GM12878 (cell line): Measurements from ENCODE around the gene CAPN8. TPM values are rescaled to one million over a fixed set of nuclear protein-coding genes. Genes with fewer than 3 reads are reported as not detected.

ENCODE experiments used
- BHLHE40 ChIP-seq, 2 experiments: fragments of 450-650 bp in 1 of 2; IDR thresholded peaks; 2 replicates each; pipeline ENCODE4 v1.6.1; 2011 to 2017; ENCODE audit warnings: low read depth in 2 of 2, borderline replicate concordance in 1 of 2, improper control_type of control experiment in 1 of 2, low read length in 1 of 2, mild to moderate bottlenecking in 1 of 2
- CBFB ChIP-seq: IDR thresholded peaks from 2 replicates; pipeline ENCODE4 v1.6.1; 2016; ENCODE audit warnings: antibody characterized with exemption, low read depth
- CEBPB ChIP-seq, 2 experiments: fragments of 150-350 bp in 1 of 2; IDR thresholded peaks; 2 replicates each; pipeline ENCODE4 v1.6.1; 2012 to 2014; ENCODE audit warnings: low read depth in 2 of 2, low read length in 2 of 2, borderline replicate concordance in 1 of 2, inconsistent platforms in 1 of 2
- CHD2 ChIP-seq: IDR thresholded peaks from 2 replicates; pipeline ENCODE4 v1.6.1; 2011; ENCODE audit warnings: low read depth, low read length, improper control_type of control experiment, borderline replicate concordance
- CREB1 ChIP-seq: IDR thresholded peaks from 2 replicates; pipeline ENCODE4 v1.6.1; 2012; ENCODE audit warnings: low read depth, mild to moderate bottlenecking, inconsistent platforms
- DPF2 ChIP-seq: fragments of 450-650 bp; IDR thresholded peaks from 2 replicates; pipeline ENCODE4 v1.6.1; 2017; ENCODE audit warnings: mild to moderate bottlenecking
- EGR1 ChIP-seq, 2 experiments: IDR thresholded peaks; 1 replicate in 1 of 2; 2 replicates in 1 of 2; pipeline ENCODE4 v1.6.1; 2011 to 2012; ENCODE audit warnings: low read depth in 2 of 2, low read length in 2 of 2, borderline replicate concordance in 1 of 2, mild to moderate bottlenecking in 1 of 2, moderate library complexity in 1 of 2
- EP300 ChIP-seq, 2 experiments: fragments of 150-350 bp in 1 of 2; IDR thresholded peaks; 2 replicates each; pipeline ENCODE4 v1.6.1; 2011 to 2012; ENCODE audit warnings: low read depth in 2 of 2, low read length in 2 of 2, borderline replicate concordance in 1 of 2, improper control_type of control experiment in 1 of 2, inconsistent platforms in 1 of 2; ENCODE audit not compliant: control insufficient read depth in 1 of 2
- EZH2 ChIP-seq: IDR thresholded peaks from 2 replicates; pipeline ENCODE4 v1.6.1; 2012; ENCODE audit warnings: low read depth, mild to moderate bottlenecking, control low read depth, inconsistent platforms, low read length, borderline replicate concordance; ENCODE audit not compliant: control insufficient read depth
- FOXM1 ChIP-seq: IDR thresholded peaks from 2 replicates; pipeline ENCODE4 v1.6.1; 2012; ENCODE audit warnings: low read depth, mild to moderate bottlenecking, inconsistent platforms, low read length, moderate library complexity
- GABPA ChIP-seq: IDR thresholded peaks from 2 replicates; pipeline ENCODE4 v1.6.1; 2014; ENCODE audit warnings: antibody characterized with exemption, low read depth, mild to moderate bottlenecking, inconsistent platforms
- HDAC6 ChIP-seq: fragments of 200-600 bp; sonication (generic); IDR thresholded peaks from one replicate; pipeline ENCODE4 v1.8.0; 2017; ENCODE audit warnings: antibody characterized with exemption; ENCODE audit not compliant: unreplicated experiment
- IKZF2 ChIP-seq, 2 experiments: fragments of 450-650 bp; IDR thresholded peaks; 2 replicates each; pipeline ENCODE4 v1.6.1; 2017; ENCODE audit warnings: mild to moderate bottlenecking in 2 of 2, moderate library complexity in 2 of 2
- MTA2 ChIP-seq: fragments of 450-650 bp; IDR thresholded peaks from 2 replicates; pipeline ENCODE4 v1.6.1; 2016; ENCODE audit warnings: low read depth, mild to moderate bottlenecking, moderate library complexity
- MTA3 ChIP-seq: IDR thresholded peaks from 2 replicates; pipeline ENCODE4 v1.6.1; 2012; ENCODE audit warnings: low read length, inconsistent platforms, borderline replicate concordance
- NFIC ChIP-seq: IDR thresholded peaks from 2 replicates; pipeline ENCODE4 v1.6.1; 2012; ENCODE audit warnings: low read depth, mild to moderate bottlenecking, inconsistent platforms, low read length, moderate library complexity
- NR2F1 ChIP-seq: fragments of 450-650 bp; conservative IDR thresholded peaks from 2 replicates; pipeline ENCODE4 v1.6.1; 2017; ENCODE audit warnings: mild to moderate bottlenecking
- PKNOX1 ChIP-seq: fragments of 450-650 bp; IDR thresholded peaks from 2 replicates; pipeline ENCODE4 v1.6.1; 2016; ENCODE audit warnings: mild to moderate bottlenecking
- RBBP5 ChIP-seq: fragments of 200-600 bp; sonication (generic); conservative IDR thresholded peaks from 2 replicates; pipeline ENCODE4 v1.6.1; 2016
- RFX5 ChIP-seq: IDR thresholded peaks from 2 replicates; pipeline ENCODE4 v1.6.1; 2011; ENCODE audit warnings: low read depth, low read length, improper control_type of control experiment
- RUNX3 ChIP-seq: IDR thresholded peaks from 2 replicates; pipeline ENCODE4 v1.6.1; 2012; ENCODE audit warnings: low read length, inconsistent platforms
- SIN3A ChIP-seq: IDR thresholded peaks from 2 replicates; pipeline ENCODE4 v1.6.1; 2012; ENCODE audit warnings: low read depth, low read length, improper control_type of control experiment
- SREBF2 ChIP-seq: IDR thresholded peaks from 2 replicates; pipeline ENCODE4 v1.6.1; 2012; ENCODE audit warnings: mild to moderate bottlenecking, low read length
- TCF3 ChIP-seq: IDR thresholded peaks from 2 replicates; pipeline ENCODE4 v1.6.1; 2012; ENCODE audit warnings: low read depth, mild to moderate bottlenecking, low read length, borderline replicate concordance; ENCODE audit not compliant: insufficient read depth
- TCF7 ChIP-seq: IDR thresholded peaks from 2 replicates; pipeline ENCODE4 v1.6.1; 2014; ENCODE audit warnings: antibody characterized with exemption, borderline replicate concordance
- YBX1 ChIP-seq: fragments of 450-650 bp; IDR thresholded peaks from 2 replicates; pipeline ENCODE4 v1.6.1; 2016; ENCODE audit warnings: antibody characterized with exemption
- polyA plus RNA-seq, 11 experiments: library from polyadenylated mRNA; depleted of rRNA in 4 of 11; unstranded in 6 of 11; stranded (reverse) in 5 of 11; fragments of >200 nt; fragmentation: Nextera tagmentation in 4 of 11; fragmentation: Illumina TruSeq in 1 of 11; extraction: Ambion mirVana in 4 of 11; extraction: Trizol in 1 of 11; gene quantifications; 1 replicate in 1 of 11; 2 replicates in 10 of 11; pipeline versions ENCODE4 v1.2.1 to v1.2.3, GENCODE V29; 2011 to 2016; ENCODE audit warnings: inconsistent platforms in 2 of 11, missing spikeins in 2 of 11, low read depth in 1 of 11
- total RNA-seq, 4 experiments: library from RNA; depleted of rRNA in 3 of 4; stranded (reverse); fragments of >200 nt in 3 of 4; fragmentation: Illumina TruSeq in 1 of 4; extraction: Trizol in 1 of 4; gene quantifications; 2 replicates each; pipeline versions ENCODE4 v1.2.1 to v1.2.3, GENCODE V29; 2013 to 2021
- TF ChIP-seq, protein P1 (sequence below): fragments of 150-350 bp; IDR thresholded peaks from 2 replicates; pipeline ENCODE4 v1.6.1; 2016; ENCODE audit warnings: low read depth, low read length

CAPN8 gene
- total and polyA plus RNA-seq, 10 of the 15 experiments (the other 5 are each of a cell fraction or from before 2014, with no cell fraction given), result 6.4 to 30.7 (median 12.3) TPM

DNA sequence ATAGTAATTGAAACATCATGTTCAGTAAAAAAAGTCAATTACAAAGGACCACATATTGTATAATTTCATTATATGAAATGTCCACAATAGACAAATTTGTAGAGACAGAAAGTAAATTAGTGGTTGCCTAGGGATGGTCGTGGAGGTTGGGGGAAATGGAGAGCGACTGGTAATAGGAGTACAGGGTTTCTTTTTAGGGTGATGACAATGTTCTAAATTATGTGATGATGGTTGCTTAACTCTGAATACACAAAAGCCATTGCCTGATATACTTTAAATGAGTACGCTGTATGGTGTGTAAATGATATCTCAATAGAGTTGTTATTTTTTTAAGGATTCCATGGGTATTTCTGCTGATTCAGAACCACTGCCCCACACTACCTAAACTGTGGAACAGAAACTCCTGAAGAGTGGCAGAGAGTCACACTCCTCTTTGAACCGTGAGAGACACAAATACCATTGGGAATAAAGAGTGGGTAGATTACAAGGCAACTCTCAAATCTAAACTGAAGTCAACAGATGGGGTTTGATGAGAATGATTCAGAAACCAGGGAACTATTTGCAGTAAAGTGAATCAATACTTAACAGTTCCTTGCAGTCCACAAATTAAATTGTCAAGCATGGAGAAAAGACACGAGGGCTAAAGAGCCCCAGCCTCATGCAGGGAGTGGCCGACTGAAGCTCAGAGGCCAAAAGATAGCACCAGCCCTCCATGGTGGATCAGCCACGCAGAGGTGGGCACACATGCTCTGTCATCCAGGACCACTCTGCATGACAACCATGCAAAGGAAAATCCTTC lies 118.0 kb downstream of the CAPN8 start (continued):
- TF ChIP-seq HDAC6, result no peak
- peak; percentile 69; the same call in 1 of the 2 replicates for TF ChIP-seq FOXM1
- no peak for TF ChIP-seq RFX5
- peak in 1 of 2 experiments; percentile 47; a peak in 1 of 4 replicates for TF ChIP-seq EP300 (IDR thresholded peaks at IDR 0.05; ENCODE audit: borderline replicate concordance in 1 of 2, control insufficient read depth in 1 of 2, low read depth in 2 of 2, low read length in 2 of 2)
- TF ChIP-seq EGR1 (IDR thresholded peaks at IDR 0.05; ENCODE audit: borderline replicate concordance in 1 of 2, low read depth in 2 of 2, low read length in 2 of 2), result no peak
- TF ChIP-seq MTA3, result no peak
- TF ChIP-seq RBBP5, result no peak
- TF ChIP-seq YBX1, result no peak
- no peak for TF ChIP-seq SIN3A
- TF ChIP-seq NR2F1, result no peak; the same call in 1 of the 2 replicates
- TF ChIP-seq, protein P1, sequence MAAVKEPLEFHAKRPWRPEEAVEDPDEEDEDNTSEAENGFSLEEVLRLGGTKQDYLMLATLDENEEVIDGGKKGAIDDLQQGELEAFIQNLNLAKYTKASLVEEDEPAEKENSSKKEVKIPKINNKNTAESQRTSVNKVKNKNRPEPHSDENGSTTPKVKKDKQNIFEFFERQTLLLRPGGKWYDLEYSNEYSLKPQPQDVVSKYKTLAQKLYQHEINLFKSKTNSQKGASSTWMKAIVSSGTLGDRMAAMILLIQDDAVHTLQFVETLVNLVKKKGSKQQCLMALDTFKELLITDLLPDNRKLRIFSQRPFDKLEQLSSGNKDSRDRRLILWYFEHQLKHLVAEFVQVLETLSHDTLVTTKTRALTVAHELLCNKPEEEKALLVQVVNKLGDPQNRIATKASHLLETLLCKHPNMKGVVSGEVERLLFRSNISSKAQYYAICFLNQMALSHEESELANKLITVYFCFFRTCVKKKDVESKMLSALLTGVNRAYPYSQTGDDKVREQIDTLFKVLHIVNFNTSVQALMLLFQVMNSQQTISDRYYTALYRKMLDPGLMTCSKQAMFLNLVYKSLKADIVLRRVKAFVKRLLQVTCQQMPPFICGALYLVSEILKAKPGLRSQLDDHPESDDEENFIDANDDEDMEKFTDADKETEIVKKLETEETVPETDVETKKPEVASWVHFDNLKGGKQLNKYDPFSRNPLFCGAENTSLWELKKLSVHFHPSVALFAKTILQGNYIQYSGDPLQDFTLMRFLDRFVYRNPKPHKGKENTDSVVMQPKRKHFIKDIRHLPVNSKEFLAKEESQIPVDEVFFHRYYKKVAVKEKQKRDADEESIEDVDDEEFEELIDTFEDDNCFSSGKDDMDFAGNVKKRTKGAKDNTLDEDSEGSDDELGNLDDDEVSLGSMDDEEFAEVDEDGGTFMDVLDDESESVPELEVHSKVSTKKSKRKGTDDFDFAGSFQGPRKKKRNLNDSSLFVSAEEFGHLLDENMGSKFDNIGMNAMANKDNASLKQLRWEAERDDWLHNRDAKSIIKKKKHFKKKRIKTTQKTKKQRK, result no peak
- no peak for TF ChIP-seq EZH2
- TF ChIP-seq BHLHE40 (IDR thresholded peaks at IDR 0.05; ENCODE audit: borderline replicate concordance in 1 of 2, low read depth in 2 of 2, low read length in 1 of 2), result 0 out of 4 replicates have a peak, but pooled peaks have one; percentile 32 to 41
- TF ChIP-seq GABPA, result no peak
- TF ChIP-seq RUNX3, result peak; percentile 52; the same call in 1 of the 2 replicates
- TF ChIP-seq IKZF2 (IDR thresholded peaks at IDR 0.05), result peak; percentile 43 to 72; a peak in 3 of 4 replicates
- TF ChIP-seq PKNOX1, result 0 out of 2 replicates have a peak, but pooled peaks have one; percentile 37
- no peak for TF ChIP-seq CBFB
- no peak for TF ChIP-seq SREBF2
- TF ChIP-seq TCF7, result no peak
- peak; percentile 15; the same call in 1 of the 2 replicates for TF ChIP-seq CREB1
- 0 out of 2 replicates have a peak, but pooled peaks have one; percentile 30 for TF ChIP-seq DPF2
- peak; percentile 32; the same call in 1 of the 2 replicates for TF ChIP-seq MTA2
- no peak for TF ChIP-seq TCF3
- peak; percentile 75; the same call in 1 of the 2 replicates for TF ChIP-seq NFIC
- TF ChIP-seq CHD2, result no peak
- no peak for TF ChIP-seq CEBPB (IDR thresholded peaks at IDR 0.05; ENCODE audit: borderline replicate concordance in 1 of 2, low read depth in 2 of 2, low read length in 2 of 2)
